Measurements from ENCODE around the gene RNPS1. TPM values are rescaled to one million over a fixed set of nuclear protein-coding genes. Genes with fewer than 3 reads are reported as not detected.

Gene RNPS1
- total and polyA plus RNA-seq, 4 donors, result 95.5 to 101 (median 97.4) TPM

DNA sequence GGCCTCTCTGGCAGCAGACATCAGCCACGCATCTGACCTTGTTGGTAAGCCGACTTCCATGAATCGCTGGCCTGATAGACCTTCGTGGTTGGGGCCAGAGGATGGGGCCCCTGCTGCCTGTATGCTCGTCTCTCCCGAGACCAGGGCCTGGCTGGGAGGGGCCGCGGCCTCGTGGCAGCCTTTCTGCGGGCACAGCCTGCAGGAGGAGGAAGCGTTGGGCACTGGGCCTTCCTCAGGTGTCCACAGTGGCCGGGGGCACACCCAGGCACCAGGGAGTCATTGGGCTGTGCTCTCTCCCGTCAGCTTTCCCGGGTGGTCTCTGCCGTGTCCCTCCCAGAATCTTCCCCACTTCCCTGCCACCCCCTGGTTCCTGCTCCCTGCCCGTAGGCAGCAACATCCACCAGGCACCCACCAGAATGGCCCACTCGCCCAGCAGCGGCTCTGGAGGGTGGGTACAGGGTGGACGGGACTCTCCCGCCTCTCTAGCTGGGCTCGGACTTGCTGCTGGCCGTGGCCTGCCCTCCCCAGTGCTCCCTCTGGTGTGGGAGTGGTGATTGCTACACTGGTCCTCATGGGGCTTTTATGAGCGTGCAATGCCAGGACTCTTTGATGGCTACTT, 38.2 kb downstream of the RNPS1 start:
- no peaks in the 10 kb centered on the region for H3K4me1 ChIP-seq (ENCODE audit: control insufficient read depth in 1 of 2, insufficient read depth in 2 of 2, low read length in 2 of 2)
- DNase-seq (no peak), ATAC-seq (ENCODE audit: low FRiP score) (no peak)
- no peak overlapping the region for H3K27ac ChIP-seq (ENCODE audit: low read depth in 1 of 2, low read length in 2 of 2)
- intact Hi-C loops (cut with DNase I), result no loop called here
- peaks cover 0 to 11% of the 10 kb centered on the region in 2 donors for H3K36me3 ChIP-seq (ENCODE audit: control insufficient read depth in 1 of 2, insufficient read depth in 2 of 2, low read length in 1 of 2)
- no peaks in the 10 kb centered on the region for H3K27me3 ChIP-seq (ENCODE audit: control insufficient read depth in 1 of 2, insufficient read depth in 2 of 2, low read length in 1 of 2)
- no peaks in the 10 kb centered on the region for H3K9me3 ChIP-seq (ENCODE audit: control insufficient read depth, low read length)
- 87 to 91% methylated on average over 21 to 23 of the region's 23 CpGs for WGBS, 2 donors
- no peak overlapping the region for H3K4me3 ChIP-seq (ENCODE audit: low read length in 2 of 2)

- no peaks in the 10 kb centered on the region for H3K9me3 ChIP-seq (ENCODE audit: control insufficient read depth, low read length)
- no peaks in the 10 kb centered on the region for H3K4me1 ChIP-seq (ENCODE audit: control insufficient read depth in 1 of 2, insufficient read depth in 2 of 2, low read length in 2 of 2)
- intact Hi-C loops (cut with DNase I), result no loop called here
- H3K27me3 ChIP-seq (ENCODE audit: control insufficient read depth in 1 of 2, insufficient read depth in 2 of 2, low read length in 1 of 2), result no peaks in the 10 kb centered on the region
- H3K27ac ChIP-seq (ENCODE audit: low read depth in 1 of 2, low read length in 2 of 2), result no peak overlapping the region
- ATAC-seq (ENCODE audit: low FRiP score) (no peak), DNase-seq (no peak)
- peaks cover 0 to 9% of the 10 kb centered on the region in 2 donors for H3K36me3 ChIP-seq (ENCODE audit: control insufficient read depth in 1 of 2, insufficient read depth in 2 of 2, low read length in 1 of 2)
- WGBS, 2 donors, result 89 to 91% methylated on average over 12 of the region's 12 CpGs
- no peak overlapping the region for H3K4me3 ChIP-seq (ENCODE audit: low read length in 2 of 2)
Measured at GRCh38 chr16:2229091-2229490, 38.8 kb downstream of the RNPS1 start.

- Histone ChIP-seq H3K27ac (ENCODE audit: low read depth in 1 of 2, low read length in 2 of 2) (no peak overlapping the region), H3K27me3 (ENCODE audit: control insufficient read depth in 1 of 2, insufficient read depth in 2 of 2, low read length in 1 of 2) (no peaks in the 10 kb centered on the region), H3K4me3 (ENCODE audit: low read length in 2 of 2) (no peak overlapping the region), H3K36me3 (ENCODE audit: control insufficient read depth in 1 of 2, insufficient read depth in 2 of 2, low read length in 1 of 2) (peaks cover 0 to 8% of the 10 kb centered on the region in 2 donors), H3K9me3 (ENCODE audit: control insufficient read depth, low read length) (no peaks in the 10 kb centered on the region), H3K4me1 (ENCODE audit: control insufficient read depth in 1 of 2, insufficient read depth in 2 of 2, low read length in 2 of 2) (no peaks in the 10 kb centered on the region)
- 89 to 92% methylated on average over 21 to 25 of the region's 25 CpGs for WGBS, 2 donors
- no peak for ATAC-seq (ENCODE audit: low FRiP score)
- DNase-seq, result no peak
- intact Hi-C loops (cut with DNase I), result no loop called here
Measured at GRCh38 chr16:2228161-2228824, 39.6 kb downstream of the RNPS1 start.

DNA sequence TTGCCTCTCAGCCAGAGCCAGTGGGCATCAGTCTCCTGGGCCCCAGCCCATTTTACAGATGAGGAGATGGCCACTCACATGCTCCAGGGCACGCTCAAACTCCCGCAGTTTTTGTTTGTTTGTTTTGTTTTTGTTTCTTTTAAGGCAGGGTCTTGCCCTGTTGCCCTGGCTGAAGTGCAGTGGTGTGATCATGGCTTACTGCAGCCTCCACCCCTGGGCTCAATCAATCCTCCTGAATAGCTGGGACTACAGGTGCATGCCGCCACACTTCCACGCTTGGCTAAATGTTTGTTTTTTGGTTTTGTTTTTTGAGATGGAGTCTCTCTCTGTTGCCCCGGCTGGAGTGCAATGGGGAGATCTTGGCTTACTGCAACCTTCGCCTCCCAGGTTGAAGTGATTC, 41.0 kb downstream of the RNPS1 start:
- Histone ChIP-seq H3K36me3 (ENCODE audit: control insufficient read depth in 1 of 2, insufficient read depth in 2 of 2, low read length in 1 of 2) (peaks cover 0 to 8% of the 10 kb centered on the region in 2 donors), H3K27ac (ENCODE audit: low read depth in 1 of 2, low read length in 2 of 2) (no peak overlapping the region), H3K4me1 (ENCODE audit: control insufficient read depth in 1 of 2, insufficient read depth in 2 of 2, low read length in 2 of 2) (no peaks in the 10 kb centered on the region), H3K4me3 (ENCODE audit: low read length in 2 of 2) (no peak overlapping the region), H3K27me3 (ENCODE audit: control insufficient read depth in 1 of 2, insufficient read depth in 2 of 2, low read length in 1 of 2) (no peaks in the 10 kb centered on the region), H3K9me3 (ENCODE audit: control insufficient read depth, low read length) (no peaks in the 10 kb centered on the region)
- 85 to 88% methylated on average over 6 of the region's 6 CpGs for WGBS, 2 donors
- DNase-seq (no peak), ATAC-seq (ENCODE audit: low FRiP score) (no peak)
- intact Hi-C loops (cut with DNase I), result no loop called here

GRCh38 chr16:2226245-2226793, 41.6 kb downstream of the RNPS1 start:
- 66 to 67% methylated on average over 9 of the region's 9 CpGs for WGBS, 2 donors
- Histone ChIP-seq H3K9me3 (ENCODE audit: control insufficient read depth, low read length) (no peaks in the 10 kb centered on the region), H3K36me3 (ENCODE audit: control insufficient read depth in 1 of 2, insufficient read depth in 2 of 2, low read length in 1 of 2) (peaks cover 0 to 8% of the 10 kb centered on the region in 2 donors), H3K27me3 (ENCODE audit: control insufficient read depth in 1 of 2, insufficient read depth in 2 of 2, low read length in 1 of 2) (no peaks in the 10 kb centered on the region), H3K4me3 (ENCODE audit: low read length in 2 of 2) (no peak overlapping the region), H3K27ac (ENCODE audit: low read depth in 1 of 2, low read length in 2 of 2) (no peak overlapping the region), H3K4me1 (ENCODE audit: control insufficient read depth in 1 of 2, insufficient read depth in 2 of 2, low read length in 2 of 2) (no peaks in the 10 kb centered on the region)
- intact Hi-C loops (cut with DNase I), result no loop called here
- no peak for DNase-seq
- no peak for ATAC-seq (ENCODE audit: low FRiP score)

DNA sequence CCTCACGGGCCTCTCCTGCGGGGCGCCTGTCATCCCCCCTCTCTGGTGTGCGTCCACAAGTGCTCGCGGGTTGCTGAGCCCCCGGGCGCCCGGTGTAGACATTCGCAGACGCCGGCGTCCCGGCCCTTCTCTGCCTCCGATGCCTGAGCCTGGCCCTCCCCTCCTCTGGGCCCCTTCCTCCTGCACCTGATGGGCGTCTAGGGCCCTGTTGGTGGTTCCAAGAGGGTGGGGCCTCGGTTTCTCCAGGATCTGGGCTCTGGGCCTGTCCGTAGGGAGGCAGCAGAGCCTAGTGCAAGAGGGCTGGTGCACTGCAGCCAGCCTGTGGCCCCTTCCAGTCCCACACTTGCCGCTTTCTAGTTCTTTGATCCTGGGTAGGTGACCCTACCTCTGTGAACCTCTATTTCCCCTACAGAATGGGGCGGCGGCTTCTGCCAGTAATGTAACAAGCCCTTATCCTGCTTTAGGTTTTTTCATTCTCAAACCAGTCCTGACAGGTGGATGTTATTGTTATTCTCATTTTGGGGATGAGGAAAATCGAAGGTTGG, 43.9 kb downstream of the RNPS1 start:
- peak; percentile 65 for ATAC-seq (ENCODE audit: low FRiP score)
- H3K4me3 ChIP-seq (ENCODE audit: low read length in 2 of 2), result peak overlapping the region; percentile 43 to 82
- H3K4me1 ChIP-seq (ENCODE audit: control insufficient read depth in 1 of 2, insufficient read depth in 2 of 2, low read length in 2 of 2), result no peaks in the 10 kb centered on the region
- 6 to 7% methylated on average over 15 to 22 of the region's 22 CpGs for WGBS, 2 donors
- peak in 1 of 2 donors; percentile 68 for DNase-seq
- intact Hi-C loops (cut with DNase I), result loop anchor here in 1 of 2 donors (1.0 to 2.0 kb wide), 3 partner anchors 10 to 69 kb away; partner anchors contain the start of genes ECI1, PGP and TRAF7
- H3K36me3 ChIP-seq (ENCODE audit: control insufficient read depth in 1 of 2, insufficient read depth in 2 of 2, low read length in 1 of 2), result peaks cover 0 to under 1% of the 10 kb centered on the region in 2 donors
- H3K27ac ChIP-seq (ENCODE audit: low read depth in 1 of 2, low read length in 2 of 2), result no peak overlapping the region
- H3K27me3 ChIP-seq (ENCODE audit: control insufficient read depth in 1 of 2, insufficient read depth in 2 of 2, low read length in 1 of 2), result no peaks in the 10 kb centered on the region
- H3K9me3 ChIP-seq (ENCODE audit: control insufficient read depth, low read length), result no peaks in the 10 kb centered on the region

- Histone ChIP-seq H3K4me3 (ENCODE audit: low read length in 2 of 2) (peak within 1 kb of the TSS; percentile 43 to 82), H3K4me1 (ENCODE audit: control insufficient read depth in 1 of 2, insufficient read depth in 2 of 2, low read length in 2 of 2) (no peaks in the 10 kb centered on the region), H3K27me3 (ENCODE audit: control insufficient read depth in 1 of 2, insufficient read depth in 2 of 2, low read length in 1 of 2) (no peaks in the 10 kb centered on the region), H3K27ac (ENCODE audit: low read depth in 1 of 2, low read length in 2 of 2) (no peak within 1 kb of the TSS), H3K9me3 (ENCODE audit: control insufficient read depth, low read length) (no peaks in the 10 kb centered on the region), H3K36me3 (ENCODE audit: control insufficient read depth in 1 of 2, insufficient read depth in 2 of 2, low read length in 1 of 2) (no peaks in the 10 kb centered on the region)
- DNase-seq (peak; percentile 100), ATAC-seq (ENCODE audit: low FRiP score) (peak; percentile 99)
- intact Hi-C loops (cut with DNase I), result loop anchor here in 1 of 2 donors (1.0 to 2.0 kb wide), 3 partner anchors 9 to 68 kb away; partner anchors contain the start of genes ECI1, PGP and TRAF7
- WGBS, 2 donors, result 0% methylated on average over 74 to 82 of the region's 82 CpGs
Measured at GRCh38 chr16:2223221-2223941, 44.5 kb downstream of the RNPS1 start, which contains the start of gene E4F1. E4F1 (plus strand) TSS chr16:2223591; CDS start chr16:2223614, 23 bp downstream.

DNA sequence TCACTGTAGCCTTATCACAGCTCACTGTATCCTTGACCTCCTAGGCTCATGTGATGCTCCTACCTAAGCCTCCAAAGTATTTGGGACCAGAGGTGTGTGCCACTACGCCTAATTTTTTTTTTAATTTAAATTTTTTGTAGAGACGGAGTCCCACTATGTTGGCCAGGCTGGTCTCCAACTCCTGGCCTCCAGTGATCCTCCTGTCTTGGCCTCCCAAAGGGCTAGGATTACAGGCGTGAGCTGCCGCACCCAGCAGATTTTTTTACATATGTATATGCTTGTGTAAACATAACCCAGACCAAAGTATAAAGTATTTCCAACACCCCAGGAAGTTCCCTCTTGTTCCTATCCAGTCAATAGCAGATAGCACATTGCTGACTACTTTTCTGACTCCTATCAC, 51.6 kb downstream of the RNPS1 start:
- no peak overlapping the region for H3K4me3 ChIP-seq (ENCODE audit: low read length in 2 of 2)
- intact Hi-C loops (cut with DNase I), result no loop called here
- H3K4me1 ChIP-seq (ENCODE audit: control insufficient read depth in 1 of 2, insufficient read depth in 2 of 2, low read length in 2 of 2), result no peaks in the 10 kb centered on the region
- no peaks in the 10 kb centered on the region for H3K9me3 ChIP-seq (ENCODE audit: control insufficient read depth, low read length)
- 93 to 94% methylated on average over 4 of the region's 4 CpGs for WGBS, 2 donors
- no peaks in the 10 kb centered on the region for H3K36me3 ChIP-seq (ENCODE audit: control insufficient read depth in 1 of 2, insufficient read depth in 2 of 2, low read length in 1 of 2)
- H3K27ac ChIP-seq (ENCODE audit: low read depth in 1 of 2, low read length in 2 of 2), result no peak overlapping the region
- DNase-seq (no peak), ATAC-seq (ENCODE audit: low FRiP score) (no peak)
- no peaks in the 10 kb centered on the region for H3K27me3 ChIP-seq (ENCODE audit: control insufficient read depth in 1 of 2, insufficient read depth in 2 of 2, low read length in 1 of 2)

All from aorta (tissue), 5 donors.